Fibroblast of the aortic adventitia (primary cell): ENCODE data around the gene TMEM89. TPM values are rescaled to one million over a fixed set of nuclear protein-coding genes. Genes with fewer than 3 reads are reported as not detected.
A peak's percentile ranks its signal among the peaks of the same experiment; 100 is the strongest.

Source experiments
- DNase-seq: peaks from one replicate; pipeline ENCODE4 v3.0.0-alpha.2; 2010; ENCODE audit warnings: low read depth
- H3K4me3 ChIP-seq: 2 replicates; pipeline ENCODE4 v1.5.1; 2011; ENCODE audit warnings: low read depth, mild to moderate bottlenecking, control low read depth, low read length, moderate library complexity
- CTCF ChIP-seq: IDR thresholded peaks from 2 replicates; pipeline ENCODE4 v1.5.1; 2011; ENCODE audit warnings: mild to moderate bottlenecking, low read length, control low read depth, inconsistent platforms; ENCODE audit not compliant: insufficient read depth
- total RNA-seq: library from RNA; depleted of rRNA; stranded (reverse); fragments of >200 nt; gene quantifications from 2 replicates; pipeline ENCODE4 v1.2.3, GENCODE V29; 2012; ENCODE audit warnings: low replicate concordance

TMEM89 gene
- total RNA-seq, 1 donor = not detected

- TF ChIP-seq CTCF = no peak
- H3K4me3 ChIP-seq = peak overlapping the region; percentile 62
- DNase-seq = peak; percentile 49
Observed at GRCh38 chr3:48661501-48662144, 40.1 kb upstream of the TMEM89 start.

GRCh38 chr3:48660800-48661400 lies 39.3 kb upstream of the TMEM89 start:
- H3K4me3 ChIP-seq = no peak overlapping the region
- no peak for DNase-seq
- TF ChIP-seq CTCF = no peak

- no peak for DNase-seq
- no peak overlapping the region for H3K4me3 ChIP-seq
- no peak for TF ChIP-seq CTCF
Observed at GRCh38 chr3:48656841-48657281, 35.3 kb upstream of the TMEM89 start.

GRCh38 chr3:48656061-48656840 lies 34.7 kb upstream of the TMEM89 start:
- DNase-seq = peak; percentile 43
- peak; percentile 46 for TF ChIP-seq CTCF
- peak overlapping the region; percentile 54 for H3K4me3 ChIP-seq

- no peak for TF ChIP-seq CTCF
- no peak overlapping the region for H3K4me3 ChIP-seq
- DNase-seq = no peak
Observed at GRCh38 chr3:48655606-48656005, 34.0 kb upstream of the TMEM89 start.

GRCh38 chr3:48655063-48655462 lies 33.5 kb upstream of the TMEM89 start:
- no peak overlapping the region for H3K4me3 ChIP-seq
- no peak for TF ChIP-seq CTCF
- DNase-seq = no peak
